Tibial nerve (tissue), 4 donors: ENCODE data around the gene PRPSAP1. TPM values are rescaled to one million over a fixed set of nuclear protein-coding genes. Genes with fewer than 3 reads are reported as not detected.
"Not testable (repeated sequence)": the region's sequence is repeated elsewhere in the genome, so short reads cannot be mapped to it uniquely, and the experiment has no call there.

Source experiments
- DNase-seq, 2 donors: peaks; one replicate each; pipeline ENCODE4 v3.0.0-alpha.2; 2019; ENCODE audit warnings: low spot score in 2 of 2
- H3K27ac ChIP-seq, 4 donors: fragments of 200-600 bp; sonication (generic) in 3 of 4; one replicate each; pipeline ENCODE4 v1.5.1; 2017 to 2019; ENCODE audit warnings: mild to moderate bottlenecking in 1 of 4
- H3K27me3 ChIP-seq, 2 donors: fragments of 200-600 bp; sonication (generic) in 1 of 2; one replicate each; pipeline versions ENCODE4 v1.5.1 to v1.6.0; 2017 to 2019
- H3K36me3 ChIP-seq, 3 donors: fragments of 200-600 bp; sonication (generic); one replicate each; pipeline ENCODE4 v1.5.1; 2018 to 2019
- H3K4me1 ChIP-seq, 4 donors: fragments of 200-600 bp; sonication (generic) in 3 of 4; one replicate each; pipeline ENCODE4 v1.5.1; 2017 to 2019
- H3K4me3 ChIP-seq, 4 donors: fragments of 200-600 bp; sonication (generic) in 3 of 4; one replicate each; pipeline ENCODE4 v1.5.1; 2017 to 2019; ENCODE audit warnings: mild to moderate bottlenecking in 1 of 4, moderate library complexity in 1 of 4
- H3K9me3 ChIP-seq, 4 donors: fragments of 200-600 bp; sonication (generic) in 3 of 4; one replicate each; pipeline ENCODE4 v1.5.1; 2017 to 2019
- EP300 ChIP-seq, 2 donors: sonication (generic); formaldehyde crosslinking; IDR thresholded peaks; one replicate each; pipeline ENCODE4 v1.6.1; 2017; ENCODE audit warnings: antibody characterized with exemption in 2 of 2, mild to moderate bottlenecking in 1 of 2
- POLR2A ChIP-seq, 2 donors: fragments of 450-650 bp; IDR thresholded peaks; one replicate each; pipeline ENCODE4 v1.6.1; 2017; ENCODE audit warnings: antibody characterized with exemption in 2 of 2, mild to moderate bottlenecking in 2 of 2, moderate library complexity in 2 of 2
- WGBS, 2 donors: methylation state at CpG; one replicate each; pipeline ENCODE4 v1.1.5; 2018; 5-methylcytosine and 5-hydroxymethylcytosine counted together
- total RNA-seq, 4 donors: library from RNA; depleted of rRNA; stranded (reverse); fragments of >200 nt; gene quantifications; one replicate each; pipeline ENCODE4 v1.1.0, GENCODE V29; 2016
- TF ChIP-seq, protein P1 (sequence below), 5 experiments: fragments of 200-600 bp in 3 of 5; fragments of 450-650 bp in 2 of 5; sonication (generic) in 3 of 5; IDR thresholded peaks; one replicate each; pipeline ENCODE4 v1.5.1; 2016 to 2019; ENCODE audit warnings: antibody characterized with exemption in 5 of 5, mild to moderate bottlenecking in 3 of 5, moderate library complexity in 2 of 5

The PRPSAP1 gene
- total RNA-seq, 4 donors from 2014 or later = 66.8 to 108 (median 96.2) TPM

DNA sequence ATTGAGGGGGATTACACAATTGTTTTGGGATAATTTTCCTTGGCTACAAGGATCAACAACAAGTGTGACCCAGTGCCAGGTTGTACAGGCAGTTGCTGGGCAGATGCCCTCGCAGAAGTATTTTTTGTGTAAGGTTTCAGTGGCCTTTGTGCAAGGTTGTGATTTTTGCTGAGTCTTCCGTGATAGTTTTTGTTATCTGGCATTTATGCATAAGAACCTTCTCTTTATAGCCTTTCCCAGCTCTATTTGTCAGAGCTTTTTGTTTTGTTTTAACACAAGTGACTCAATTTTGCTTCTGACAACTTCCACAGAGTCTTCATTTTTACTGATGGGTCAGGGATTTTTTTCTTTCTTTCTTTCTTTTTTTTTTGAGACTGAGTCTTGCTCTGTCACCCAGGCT, 6.7 kb upstream of the PRPSAP1 start:
- TF ChIP-seq, protein P1, sequence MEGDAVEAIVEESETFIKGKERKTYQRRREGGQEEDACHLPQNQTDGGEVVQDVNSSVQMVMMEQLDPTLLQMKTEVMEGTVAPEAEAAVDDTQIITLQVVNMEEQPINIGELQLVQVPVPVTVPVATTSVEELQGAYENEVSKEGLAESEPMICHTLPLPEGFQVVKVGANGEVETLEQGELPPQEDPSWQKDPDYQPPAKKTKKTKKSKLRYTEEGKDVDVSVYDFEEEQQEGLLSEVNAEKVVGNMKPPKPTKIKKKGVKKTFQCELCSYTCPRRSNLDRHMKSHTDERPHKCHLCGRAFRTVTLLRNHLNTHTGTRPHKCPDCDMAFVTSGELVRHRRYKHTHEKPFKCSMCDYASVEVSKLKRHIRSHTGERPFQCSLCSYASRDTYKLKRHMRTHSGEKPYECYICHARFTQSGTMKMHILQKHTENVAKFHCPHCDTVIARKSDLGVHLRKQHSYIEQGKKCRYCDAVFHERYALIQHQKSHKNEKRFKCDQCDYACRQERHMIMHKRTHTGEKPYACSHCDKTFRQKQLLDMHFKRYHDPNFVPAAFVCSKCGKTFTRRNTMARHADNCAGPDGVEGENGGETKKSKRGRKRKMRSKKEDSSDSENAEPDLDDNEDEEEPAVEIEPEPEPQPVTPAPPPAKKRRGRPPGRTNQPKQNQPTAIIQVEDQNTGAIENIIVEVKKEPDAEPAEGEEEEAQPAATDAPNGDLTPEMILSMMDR (IDR thresholded peaks at IDR 0.05) = no peak
- no peak for TF ChIP-seq EP300 (IDR thresholded peaks at IDR 0.05)
- no peak for TF ChIP-seq POLR2A (IDR thresholded peaks at IDR 0.05)

DNA sequence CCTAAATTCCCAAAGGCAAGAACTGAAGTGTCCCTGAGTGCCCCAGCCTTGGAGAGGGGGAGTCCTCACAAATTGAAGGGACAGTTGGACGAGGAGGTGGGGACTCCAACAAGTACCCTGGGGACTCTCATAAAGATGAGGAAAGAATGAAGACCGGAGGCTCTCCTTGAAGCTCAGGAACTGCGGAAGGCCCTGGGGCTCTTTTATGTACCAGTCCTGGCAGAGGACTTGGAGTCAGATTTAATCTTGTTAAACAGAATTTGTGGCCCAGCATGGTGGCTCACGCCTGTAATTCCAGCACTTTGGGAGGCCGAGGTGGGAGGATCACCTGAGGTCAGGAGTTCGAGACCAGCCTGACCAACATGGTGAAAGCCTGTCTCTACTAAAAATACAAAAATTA, 6.1 kb upstream of the PRPSAP1 start:
- WGBS, 2 donors = 87 to 88% methylated on average over 6 of the region's 6 CpGs
- not testable (repeated sequence) for DNase-seq, H3K36me3 ChIP-seq, H3K4me3 ChIP-seq, H3K9me3 ChIP-seq, H3K27me3 ChIP-seq
- Histone ChIP-seq H3K27ac (peak overlapping the region in 3 of 4 donors; percentile 15 to 84 (median 78)), H3K4me1 (peaks cover 0 to 42% (median 19%) of the 10 kb centered on the region in 4 donors)

More for the DNA sequence above, 6.7 kb upstream of the PRPSAP1 start:
- H3K9me3 ChIP-seq = no peaks in the 10 kb centered on the region
- peak overlapping the region in 3 of 4 donors; percentile 15 to 84 (median 78) for H3K27ac ChIP-seq
- DNase-seq = no peak
- peaks cover 0 to 41% (median 19%) of the 10 kb centered on the region in 4 donors for H3K4me1 ChIP-seq
- no peak overlapping the region for H3K4me3 ChIP-seq
- H3K36me3 ChIP-seq = no peaks in the 10 kb centered on the region
- 47 to 55% methylated on average over 2 of the region's 2 CpGs for WGBS, 2 donors
- no peaks in the 10 kb centered on the region for H3K27me3 ChIP-seq

DNA sequence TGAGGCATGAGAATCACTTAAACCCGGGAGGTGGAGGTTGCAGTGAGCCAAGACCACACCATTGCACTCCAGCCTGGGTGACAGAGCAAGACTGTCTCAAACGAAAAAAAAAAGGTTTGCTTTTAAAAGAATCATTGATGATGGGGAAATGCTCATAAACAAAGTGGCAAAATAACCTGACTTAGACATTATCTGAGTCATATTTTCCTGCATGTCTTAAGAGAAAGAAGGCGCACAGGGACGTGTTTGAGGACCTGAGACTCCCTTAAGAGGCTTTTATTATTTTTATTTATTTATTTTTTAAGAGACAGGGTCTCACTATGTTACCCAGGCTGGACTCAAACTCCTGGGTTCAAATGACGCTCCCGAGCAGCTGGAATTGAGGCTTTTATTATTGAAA, 5.7 kb upstream of the PRPSAP1 start:
- TF ChIP-seq EP300 (IDR thresholded peaks at IDR 0.05) (no peak), POLR2A (IDR thresholded peaks at IDR 0.05) (no peak)
- TF ChIP-seq, protein P1 (IDR thresholded peaks at IDR 0.05) = no peak
- Histone ChIP-seq H3K4me3 (no peak overlapping the region), H3K36me3 (no peaks in the 10 kb centered on the region), H3K9me3 (no peaks in the 10 kb centered on the region), H3K4me1 (peaks cover 0 to 46% (median 21%) of the 10 kb centered on the region in 4 donors), H3K27me3 (no peaks in the 10 kb centered on the region), H3K27ac (peak overlapping the region in 2 of 4 donors; percentile 78 to 84)
- DNase-seq = no peak
- 78 to 81% methylated on average over 6 of the region's 6 CpGs for WGBS, 2 donors

DNA sequence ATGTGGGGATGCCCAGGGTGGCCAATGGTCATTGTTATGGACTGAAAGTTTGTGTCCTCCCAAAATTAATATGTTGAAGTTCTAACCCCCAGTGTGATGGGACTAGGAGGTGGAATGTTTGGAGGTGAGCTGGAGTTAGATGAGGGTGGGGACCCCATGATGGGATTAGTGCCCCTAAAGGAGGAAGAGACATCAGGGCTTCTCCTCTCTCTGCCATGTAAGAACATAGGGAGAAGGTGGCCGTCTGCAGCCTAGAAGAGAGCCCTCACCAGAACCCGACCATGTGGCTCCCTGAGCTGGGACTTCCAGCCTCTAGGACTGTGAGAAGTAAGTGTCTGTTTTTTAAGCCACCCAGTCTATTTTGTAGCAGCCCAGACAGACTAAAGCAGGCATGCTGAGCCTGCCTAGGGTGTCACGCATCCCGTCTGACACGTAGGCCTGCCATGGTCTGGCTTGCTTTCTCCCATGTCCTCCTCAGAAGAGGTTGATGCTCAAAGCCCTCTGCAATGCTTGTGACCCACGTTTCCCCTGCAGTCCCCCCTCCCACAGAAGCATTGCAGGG, 4.0 kb upstream of the PRPSAP1 start:
- TF ChIP-seq, protein P1 (IDR thresholded peaks at IDR 0.05) = no peak
- TF ChIP-seq POLR2A (IDR thresholded peaks at IDR 0.05) = no peak
- 83 to 88% methylated on average over 6 of the region's 6 CpGs for WGBS, 2 donors
- H3K9me3 ChIP-seq = no peaks in the 10 kb centered on the region
- H3K4me1 ChIP-seq = peaks cover 0 to 43% (median 18%) of the 10 kb centered on the region in 4 donors
- H3K4me3 ChIP-seq = no peak overlapping the region
- H3K27me3 ChIP-seq = no peaks in the 10 kb centered on the region
- no peaks in the 10 kb centered on the region for H3K36me3 ChIP-seq
- peak overlapping the region in 3 of 4 donors; percentile 42 to 56 (median 46) for H3K27ac ChIP-seq
- DNase-seq = no peak

DNA sequence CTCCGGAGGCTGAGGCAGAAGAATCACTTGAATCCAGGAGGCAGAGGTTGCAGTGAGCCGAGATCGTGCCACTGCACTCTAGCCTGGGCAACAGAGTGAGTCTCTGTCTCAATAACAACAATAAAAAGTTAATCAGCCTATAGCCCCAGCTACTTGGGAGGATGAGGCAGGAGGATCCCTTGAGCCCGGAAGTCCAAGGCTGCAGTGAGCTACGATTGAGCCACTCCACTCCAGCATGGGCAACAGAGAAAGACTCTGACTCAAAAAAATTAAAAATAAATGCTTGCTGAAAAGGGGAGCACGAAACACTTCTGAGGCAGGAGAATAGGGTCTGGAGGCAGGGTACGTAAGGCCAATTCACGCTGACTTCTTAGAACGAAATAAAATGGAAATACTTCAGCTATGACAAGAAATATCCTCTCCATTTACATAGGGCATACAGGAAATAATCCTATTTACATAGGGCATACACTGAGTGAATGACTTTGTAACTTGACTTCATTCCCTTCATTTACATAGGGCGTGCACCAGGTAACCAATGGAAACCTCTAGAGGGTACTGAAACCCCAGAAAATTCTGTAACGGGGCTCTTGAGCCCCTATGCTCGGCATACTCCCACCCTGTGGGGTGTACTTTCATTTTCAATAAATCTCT, 3.2 kb upstream of the PRPSAP1 start:
- WGBS, 2 donors = 55 to 59% methylated on average over 12 of the region's 12 CpGs
- Histone ChIP-seq H3K4me1 (peaks cover 0 to 43% (median 14%) of the 10 kb centered on the region in 4 donors), H3K4me3 (peak overlapping the region in 1 of 4 donors; percentile 4), H3K9me3 (no peaks in the 10 kb centered on the region), H3K27ac (peak overlapping the region in 3 of 4 donors; percentile 42 to 56 (median 46)), H3K27me3 (no peaks in the 10 kb centered on the region), H3K36me3 (no peaks in the 10 kb centered on the region)
- no peak for DNase-seq
- TF ChIP-seq, protein P1 (IDR thresholded peaks at IDR 0.05) = no peak
- TF ChIP-seq POLR2A (IDR thresholded peaks at IDR 0.05) (no peak), EP300 (IDR thresholded peaks at IDR 0.05) (no peak)
